Chondrocyte (in vitro differentiated cells): ENCODE data around the gene PMF1. TPM values are rescaled to one million over a fixed set of nuclear protein-coding genes. Genes with fewer than 3 reads are reported as not detected.

Experiments used
- DNase-seq: peaks from one replicate; pipeline ENCODE4 v3.0.0; 2021; ENCODE audit warnings: mixed read lengths, low spot score
- H3K27ac Mint-ChIP-seq: one replicate; pipeline ENCODE4 v1.8.0; 2021; ENCODE audit warnings: mild to moderate bottlenecking, moderate library complexity, mixed read lengths; ENCODE audit not compliant: unreplicated experiment
- H3K27me3 Mint-ChIP-seq: 2 replicates; pipeline ENCODE4 v1.8.0; 2021; ENCODE audit warnings: low read depth, mixed read lengths
- H3K36me3 Mint-ChIP-seq: 2 replicates; pipeline ENCODE4 v1.8.0; 2021; ENCODE audit warnings: low read depth, mixed read lengths
- H3K4me1 Mint-ChIP-seq: 2 replicates; pipeline ENCODE4 v1.8.0; 2021; ENCODE audit warnings: low read depth, mild to moderate bottlenecking, mixed read lengths
- H3K4me3 Mint-ChIP-seq: one replicate; pipeline ENCODE4 v1.8.0; 2021; ENCODE audit warnings: mild to moderate bottlenecking, moderate library complexity, mixed read lengths; ENCODE audit not compliant: unreplicated experiment
- H3K9me3 Mint-ChIP-seq: 2 replicates; pipeline ENCODE4 v1.8.0; 2021; ENCODE audit warnings: low read depth, mixed read lengths
- CTCF ChIP-seq: fragments of 200-600 bp; sonication (generic); IDR thresholded peaks from 2 replicates; pipeline ENCODE4 v1.5.0; 2021; ENCODE audit warnings: antibody characterized with exemption, mild to moderate bottlenecking, moderate library complexity
- total RNA-seq: library from RNA; stranded (reverse); gene quantifications from 3 replicates; pipeline ENCODE4 v1.2.1, GENCODE V29; 2021

Gene PMF1
- total RNA-seq, 1 donor from 2014 or later = 38.6 TPM

- Mint-ChIP-seq H3K27ac (no peak overlapping the region), H3K4me1 (peaks cover 13% of the 10 kb centered on the region), H3K4me3 (no peak overlapping the region), H3K9me3 (no peaks in the 10 kb centered on the region), H3K27me3 (no peaks in the 10 kb centered on the region), H3K36me3 (peaks cover 4% of the 10 kb centered on the region)
- no peak for DNase-seq
- TF ChIP-seq CTCF = no peak
Observed at GRCh38 chr1:156242738-156243137, 29.9 kb downstream of the PMF1 start.

- H3K27me3 Mint-ChIP-seq = no peaks in the 10 kb centered on the region
- no peak for DNase-seq
- no peaks in the 10 kb centered on the region for H3K9me3 Mint-ChIP-seq
- no peak overlapping the region for H3K4me3 Mint-ChIP-seq
- H3K4me1 Mint-ChIP-seq = peaks cover 13% of the 10 kb centered on the region
- no peak overlapping the region for H3K27ac Mint-ChIP-seq
- TF ChIP-seq CTCF = no peak
- peaks cover 4% of the 10 kb centered on the region for H3K36me3 Mint-ChIP-seq
Observed at GRCh38 chr1:156244126-156244525, 31.3 kb downstream of the PMF1 start.

GRCh38 chr1:156244712-156245111, 31.9 kb downstream of the PMF1 start:
- no peak overlapping the region for H3K27ac Mint-ChIP-seq
- peaks cover 3% of the 10 kb centered on the region for H3K36me3 Mint-ChIP-seq
- TF ChIP-seq CTCF = no peak
- H3K4me3 Mint-ChIP-seq = no peak overlapping the region
- no peak for DNase-seq
- H3K9me3 Mint-ChIP-seq = no peaks in the 10 kb centered on the region
- peaks cover 13% of the 10 kb centered on the region for H3K4me1 Mint-ChIP-seq
- no peaks in the 10 kb centered on the region for H3K27me3 Mint-ChIP-seq

GRCh38 chr1:156245451-156246232, 32.8 kb downstream of the PMF1 start:
- H3K27ac Mint-ChIP-seq = no peak overlapping the region
- no peak overlapping the region for H3K4me3 Mint-ChIP-seq
- peaks cover 13% of the 10 kb centered on the region for H3K4me1 Mint-ChIP-seq
- no peak for DNase-seq
- H3K9me3 Mint-ChIP-seq = no peaks in the 10 kb centered on the region
- no peaks in the 10 kb centered on the region for H3K27me3 Mint-ChIP-seq
- no peak for TF ChIP-seq CTCF
- peaks cover 5% of the 10 kb centered on the region for H3K36me3 Mint-ChIP-seq

GRCh38 chr1:156246241-156246780, 33.5 kb downstream of the PMF1 start:
- DNase-seq = no peak
- H3K27ac Mint-ChIP-seq = no peak overlapping the region
- no peaks in the 10 kb centered on the region for H3K9me3 Mint-ChIP-seq
- peaks cover 9% of the 10 kb centered on the region for H3K4me1 Mint-ChIP-seq
- no peaks in the 10 kb centered on the region for H3K27me3 Mint-ChIP-seq
- peaks cover 6% of the 10 kb centered on the region for H3K36me3 Mint-ChIP-seq
- no peak for TF ChIP-seq CTCF
- H3K4me3 Mint-ChIP-seq = no peak overlapping the region
